GM10248 (cell line): ENCODE data around the gene MDM1.

Experiments used
- CTCF ChIA-PET: fragments of 300-600 bp; sonication (Branson Sonifier 250); formaldehyde crosslinking; extraction: SDS; loops from one replicate; lab custom pipeline; 2021; ENCODE audit warnings: antibody characterized with exemption; lab: Yijun Ruan, JAX
- POLR2A ChIA-PET: fragments of 350-650 bp; sonication (Branson Sonifier 250); formaldehyde crosslinking; extraction: SDS; loops from one replicate; lab custom pipeline; 2020; ENCODE audit warnings: antibody characterized with exemption; lab: Yijun Ruan, JAX
- DNase-seq: peaks from one replicate; pipeline ENCODE4 v3.0.0; 2012; ENCODE audit errors: extremely low spot score
- TF ChIP-seq, protein P1 (sequence below): IDR thresholded peaks from 2 replicates; pipeline ENCODE4 v1.5.1; 2012; ENCODE audit warnings: mild to moderate bottlenecking, low read depth; ENCODE audit errors: extremely low read depth, missing control alignments, control extremely low read depth

MDM1 gene

DNA sequence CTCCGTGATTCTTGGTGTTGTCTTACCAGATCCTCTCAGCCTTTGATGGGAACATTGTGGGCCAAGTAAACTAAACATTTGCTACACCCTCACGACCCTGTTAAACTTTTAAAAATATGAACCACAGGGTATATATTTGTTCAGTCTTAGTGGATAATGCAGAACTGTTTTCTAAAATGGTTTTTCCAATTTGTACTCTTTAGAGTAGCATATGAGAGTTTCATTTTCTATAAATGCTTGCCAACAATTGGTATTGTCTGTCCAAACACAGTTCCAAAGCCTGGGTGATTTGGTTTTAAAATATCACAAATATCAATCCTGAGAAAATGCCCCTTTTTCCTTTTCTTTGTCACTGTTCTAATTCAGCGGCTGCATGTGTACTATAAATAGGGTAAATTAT, 72.0 kb downstream of the MDM1 start:
- ChIA-PET POLR2A (no interaction called here), CTCF (no interaction called here)
- DNase-seq: no peak

DNA sequence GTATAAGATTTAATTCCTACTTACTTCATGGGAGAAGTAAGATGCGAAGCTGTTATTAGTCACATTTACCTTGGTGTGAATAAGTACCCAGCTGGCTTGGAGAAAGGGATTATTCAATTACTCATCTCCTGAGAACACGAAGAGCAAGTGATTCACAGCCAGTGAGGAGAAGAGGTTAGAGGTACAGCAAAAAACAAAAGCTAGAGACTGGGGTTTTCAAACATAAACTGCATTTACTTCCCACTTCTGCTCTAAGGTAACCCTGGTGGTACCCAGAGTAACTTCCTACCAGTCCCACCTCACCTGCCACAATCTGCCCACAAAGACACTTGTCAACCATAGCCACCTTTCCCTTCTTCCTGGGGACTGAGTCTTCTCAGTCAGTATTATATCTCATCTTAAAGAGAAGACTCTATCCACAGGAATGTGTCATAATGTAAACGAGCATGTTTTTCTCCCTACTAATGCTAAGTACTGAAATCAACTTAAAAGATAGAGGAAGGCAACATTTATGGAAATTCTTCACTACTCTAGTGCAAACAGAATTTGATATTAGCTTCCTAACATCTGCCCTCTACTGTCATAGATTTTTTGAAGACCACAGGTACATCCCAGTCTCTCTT, 72.7 kb downstream of the MDM1 start:
- TF ChIP-seq, protein P1, sequence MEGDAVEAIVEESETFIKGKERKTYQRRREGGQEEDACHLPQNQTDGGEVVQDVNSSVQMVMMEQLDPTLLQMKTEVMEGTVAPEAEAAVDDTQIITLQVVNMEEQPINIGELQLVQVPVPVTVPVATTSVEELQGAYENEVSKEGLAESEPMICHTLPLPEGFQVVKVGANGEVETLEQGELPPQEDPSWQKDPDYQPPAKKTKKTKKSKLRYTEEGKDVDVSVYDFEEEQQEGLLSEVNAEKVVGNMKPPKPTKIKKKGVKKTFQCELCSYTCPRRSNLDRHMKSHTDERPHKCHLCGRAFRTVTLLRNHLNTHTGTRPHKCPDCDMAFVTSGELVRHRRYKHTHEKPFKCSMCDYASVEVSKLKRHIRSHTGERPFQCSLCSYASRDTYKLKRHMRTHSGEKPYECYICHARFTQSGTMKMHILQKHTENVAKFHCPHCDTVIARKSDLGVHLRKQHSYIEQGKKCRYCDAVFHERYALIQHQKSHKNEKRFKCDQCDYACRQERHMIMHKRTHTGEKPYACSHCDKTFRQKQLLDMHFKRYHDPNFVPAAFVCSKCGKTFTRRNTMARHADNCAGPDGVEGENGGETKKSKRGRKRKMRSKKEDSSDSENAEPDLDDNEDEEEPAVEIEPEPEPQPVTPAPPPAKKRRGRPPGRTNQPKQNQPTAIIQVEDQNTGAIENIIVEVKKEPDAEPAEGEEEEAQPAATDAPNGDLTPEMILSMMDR: no peak

More for the DNA sequence above, 72.0 kb downstream of the MDM1 start:
- TF ChIP-seq, protein P1: no peak

DNA sequence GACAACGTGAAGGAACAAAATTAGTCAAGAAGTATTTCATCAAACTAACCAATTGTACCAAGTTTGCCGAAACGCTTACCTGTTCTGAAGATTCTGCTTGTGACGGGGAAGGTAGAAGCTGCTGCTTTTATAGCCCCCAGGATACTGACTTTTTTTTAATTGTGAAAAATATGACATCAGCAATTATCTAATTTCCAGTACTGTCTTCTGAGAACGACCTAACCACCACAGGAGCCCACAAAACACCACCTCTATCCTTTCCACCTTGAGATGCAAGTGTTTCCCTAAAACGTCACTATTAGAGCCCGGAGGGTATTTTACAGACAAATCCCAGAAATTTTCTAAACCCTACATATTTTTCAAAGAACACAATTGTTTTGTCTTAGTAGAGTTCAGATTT, 78.7 kb downstream of the MDM1 start, which contains the start of gene IL22:
Gene IL22, minus strand, starts transcription at position 101 of the 400 bp plus-strand sequence. CDS start 156 bp downstream, outside the sequence.
- CTCF ChIA-PET: interaction anchor here (1.5 kb wide), 1 partner anchor 37 kb away, joined by 3 read pairs; no protein-coding TSS in a partner anchor
- no peak for DNase-seq
- TF ChIP-seq, protein P1: no peak
- POLR2A ChIA-PET: no interaction called here

More for the DNA sequence above, 72.7 kb downstream of the MDM1 start:
- CTCF ChIA-PET: interaction anchor here (0.6 to 1.8 kb wide), 3 partner anchors 10 to 16 kb away, joined by 3 to 6 read pairs (median 5); no protein-coding TSS in a partner anchor
- POLR2A ChIA-PET: no interaction called here
- DNase-seq: no peak

DNA sequence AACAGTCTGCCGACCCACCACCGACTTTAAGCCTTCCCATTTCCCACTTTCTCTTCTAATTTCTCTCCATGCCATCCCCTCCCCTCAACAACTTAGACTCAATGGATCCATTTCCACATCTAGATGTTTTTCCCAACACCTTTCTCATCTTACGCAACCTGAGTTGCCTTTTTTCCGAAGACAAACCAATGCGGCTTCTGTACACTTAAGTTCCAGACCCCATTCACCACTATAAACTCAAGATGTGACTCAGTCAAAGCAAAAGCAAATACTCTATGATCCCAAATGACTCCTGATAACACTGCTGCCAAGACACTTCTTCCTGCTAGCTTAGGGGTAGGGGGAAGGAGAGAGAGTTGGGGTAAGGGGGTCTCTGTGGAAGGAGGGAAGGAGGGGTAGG, 80.1 kb downstream of the MDM1 start:
- no peak for DNase-seq
- ChIA-PET POLR2A (interaction anchor here (0.5 kb wide), 1 partner anchor 177 kb away, joined by 3 read pairs; no protein-coding TSS in a partner anchor), CTCF (no interaction called here)
- TF ChIP-seq, protein P1: no peak

DNA sequence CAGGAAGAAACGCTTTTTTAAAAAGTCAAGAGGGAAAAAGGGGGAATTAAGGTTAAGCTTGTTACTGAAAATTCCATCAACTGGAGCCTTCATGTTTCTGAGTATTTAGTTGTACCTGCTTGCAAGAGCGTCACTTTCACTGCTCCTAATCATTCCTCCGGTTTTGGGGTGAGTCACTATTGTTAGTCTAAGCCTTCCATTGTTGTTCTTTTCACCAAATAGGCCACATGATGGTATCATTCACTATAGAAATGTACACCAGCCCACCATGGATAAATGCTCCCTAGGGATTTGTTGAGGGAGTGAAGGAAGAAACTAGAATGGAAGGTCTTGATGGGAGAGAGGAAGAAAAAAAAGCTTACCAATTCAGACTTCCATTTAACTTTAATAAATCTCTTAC, 81.7 kb downstream of the MDM1 start:
- ChIA-PET POLR2A (no interaction called here), CTCF (interaction anchor here (1.3 to 2.1 kb wide), 2 partner anchors 9 to 28 kb away, joined by 3 to 7 read pairs; no protein-coding TSS in a partner anchor)
- TF ChIP-seq, protein P1: no peak
- no peak for DNase-seq

DNA sequence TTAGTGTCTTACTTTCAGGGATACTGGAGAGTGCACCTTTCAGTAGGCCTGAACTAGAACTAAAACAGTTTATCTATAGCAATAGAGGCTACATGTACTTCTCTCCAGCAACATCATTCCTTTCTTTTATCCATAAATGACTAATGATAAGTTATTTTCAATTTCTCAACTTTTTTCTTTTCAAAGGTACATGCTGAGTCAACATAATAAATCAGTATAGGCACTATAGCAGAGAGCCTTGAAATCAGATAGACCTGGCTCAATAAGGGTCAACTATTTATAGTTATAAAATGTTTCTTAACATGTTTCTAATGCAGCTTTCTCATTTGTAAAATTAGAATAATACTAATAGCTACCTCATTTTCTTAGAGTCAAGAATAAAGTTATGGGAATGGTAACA, 84.4 kb downstream of the MDM1 start:
- ChIA-PET POLR2A (no interaction called here), CTCF (interaction anchor here (1.5 to 2.9 kb wide), 2 partner anchors 10 to 25 kb away, joined by 6 to 11 read pairs; no protein-coding TSS in a partner anchor)
- no peak for DNase-seq
- TF ChIP-seq, protein P1: no peak
